Ishikawa (cell line): Measurements from ENCODE around the gene ACAP2.

Experiments used
- MAX ChIP-seq: IDR thresholded peaks from 2 replicates; pipeline ENCODE4 v1.6.1; 2012
- TEAD4 ChIP-seq: IDR thresholded peaks from 2 replicates; pipeline ENCODE4 v1.6.1; 2012
- USF1 ChIP-seq: IDR thresholded peaks from 2 replicates; pipeline ENCODE4 v1.6.1; 2012

- TF ChIP-seq USF1 = no peak
- no peak for TF ChIP-seq MAX
- TF ChIP-seq TEAD4 = no peak
Measured at GRCh38 chr3:195238586-195239118, 204.2 kb downstream of the ACAP2 start.
